ENCODE measurements around the gene NFIA. TPM values are rescaled to one million over a fixed set of nuclear protein-coding genes. Genes with fewer than 3 reads are reported as not detected.
A peak's percentile ranks its signal among the peaks of the same experiment; 100 is the strongest.

NFIA gene
- total and polyA plus RNA-seq, 9 of the 15 experiments (the other 6 are each of a cell fraction or from before 2014, with no cell fraction given) = 5.3 to 24.9 (median 9.8) TPM

GRCh38 chr1:61107638-61108037, 25.3 kb downstream of the NFIA start (continued):
- TF ChIP-seq ZNF318 (IDR thresholded peaks at IDR 0.05; ENCODE audit: borderline replicate concordance in 1 of 2, low read depth in 1 of 2) (no peak), E2F8 (IDR thresholded peaks at IDR 0.05; ENCODE audit: low read depth, partially characterized antibody) (no peak), HNRNPL (IDR thresholded peaks at IDR 0.05; ENCODE audit: low read depth, low read length) (no peak), RREB1 (CRISPR knock-in tag; IDR thresholded peaks at IDR 0.05) (no peak), JUNB (CRISPR knock-in tag; conservative IDR thresholded peaks at IDR 0.05) (no peak), ESRRA (IDR thresholded peaks at IDR 0.05; ENCODE audit: borderline replicate concordance, low read depth) (no peak), BRD9 (IDR thresholded peaks at IDR 0.05; ENCODE audit: low read depth, partially characterized antibody) (peak; percentile 92), CBX3 (IDR thresholded peaks at IDR 0.05; ENCODE audit: borderline replicate concordance in 1 of 2, low read length in 2 of 2) (peak in 1 of 2 experiments; percentile 89; a peak in 1 of 3 replicates), XRCC3 (IDR thresholded peaks at IDR 0.05) (no peak), SIN3A (IDR thresholded peaks at IDR 0.05; ENCODE audit: borderline replicate concordance in 2 of 2, control insufficient read depth in 1 of 2, low read depth in 2 of 2, low read length in 2 of 2) (no peak)
